ENCODE data around the gene RIPPLY3.

GRCh38 chr21:36990508-36991205, 15.8 kb upstream of the RIPPLY3 start:
- TF ChIP-seq EGR1 (IDR thresholded peaks at IDR 0.05; ENCODE audit: low read depth) (no peak), CTCF (IDR thresholded peaks at IDR 0.05 in 2 of 3, conservative IDR thresholded peaks at IDR 0.05 in 1 of 3; ENCODE audit: borderline replicate concordance in 1 of 3, insufficient read depth in 1 of 3, low read depth in 2 of 3, low read length in 2 of 3) (no peak), SRF (IDR thresholded peaks at IDR 0.05; ENCODE audit: low read depth) (no peak)

Data from HCT116 (cell line).